ENCODE data around the gene DGCR8. TPM values are rescaled to one million over a fixed set of nuclear protein-coding genes. Genes with fewer than 3 reads are reported as not detected.
A peak's percentile ranks its signal among the peaks of the same experiment; 100 is the strongest.

Gene DGCR8
- total RNA-seq, 1 experiment from 2014 or later = 41.7 TPM

DNA sequence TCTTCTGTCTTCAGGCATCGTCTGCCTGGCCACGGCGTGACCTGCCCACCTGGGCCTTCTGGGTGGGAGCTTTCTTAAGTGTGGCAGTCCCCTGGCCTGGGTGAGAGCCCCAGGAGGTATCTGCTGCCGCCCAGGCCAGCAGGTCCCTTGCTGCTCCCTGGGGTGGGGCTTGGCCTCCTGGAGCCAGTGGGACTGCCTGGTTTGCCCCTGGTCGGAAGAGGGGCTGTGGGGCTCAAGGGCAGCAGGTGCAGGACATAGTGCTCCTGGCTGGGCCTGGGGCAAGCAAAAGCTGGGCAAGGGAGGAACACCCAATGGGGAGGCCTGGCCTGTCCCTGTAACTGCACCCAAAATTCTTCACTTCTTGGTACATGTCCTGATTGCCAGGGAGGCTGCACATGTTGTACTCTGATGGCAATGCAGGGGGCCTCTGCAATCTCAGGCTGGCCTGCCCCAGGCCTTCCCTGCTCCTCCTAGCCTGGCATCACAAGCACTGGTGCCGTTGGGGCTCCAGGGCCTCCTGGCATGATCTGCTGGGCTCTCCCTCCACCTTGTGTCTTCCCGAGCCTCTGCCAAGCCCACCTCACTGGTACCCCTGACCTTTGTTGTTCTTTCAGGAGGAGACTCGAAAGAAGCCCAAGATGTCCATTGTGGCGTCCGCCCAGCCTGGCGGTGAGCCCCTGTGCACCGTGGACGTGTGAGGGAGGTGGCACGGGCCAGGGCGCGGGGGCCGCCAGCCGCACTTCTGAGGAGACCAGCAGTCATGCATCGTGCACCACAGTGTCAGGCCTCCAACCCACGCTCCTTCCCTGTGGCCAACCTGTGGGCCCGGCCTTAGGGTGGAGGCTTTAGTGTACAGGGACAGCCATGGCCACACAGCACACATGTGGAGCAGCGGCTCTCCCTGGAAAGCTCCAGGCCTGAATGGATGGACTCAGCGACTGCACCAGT lies 29.6 kb downstream of the DGCR8 start:
- DNase-seq (no peak), ATAC-seq (no peak)
- H3K4me1 ChIP-seq (ENCODE audit: insufficient read depth, low read length) = no peaks in the 10 kb centered on the region
- no peak overlapping the region for H3K4me3 ChIP-seq (ENCODE audit: low read length)
- BruUV-seq (replicated peaks) = no TSS peak
- peaks cover 30% of the 10 kb centered on the region for H3K36me3 ChIP-seq (ENCODE audit: low read depth, low read length)
- ChIA-PET CTCF (no interaction called here), POLR2A (ENCODE audit: unreplicated experiment) (no interaction called here)
- no peak overlapping the region for H3K9ac ChIP-seq (ENCODE audit: low read length)
- H3K4me2 ChIP-seq (ENCODE audit: low read length) = no peak overlapping the region
- no peaks in the 10 kb centered on the region for H3F3A ChIP-seq (ENCODE audit: low read length, unreplicated experiment)
- no peak for TF ChIP-seq EZH2 (IDR thresholded peaks at IDR 0.05; ENCODE audit: low read length, unreplicated experiment)
- no peak for TF ChIP-seq EZH2phosphoT487 (IDR thresholded peaks at IDR 0.05; ENCODE audit: borderline replicate concordance, low read length)
- TF ChIP-seq, protein P1, sequence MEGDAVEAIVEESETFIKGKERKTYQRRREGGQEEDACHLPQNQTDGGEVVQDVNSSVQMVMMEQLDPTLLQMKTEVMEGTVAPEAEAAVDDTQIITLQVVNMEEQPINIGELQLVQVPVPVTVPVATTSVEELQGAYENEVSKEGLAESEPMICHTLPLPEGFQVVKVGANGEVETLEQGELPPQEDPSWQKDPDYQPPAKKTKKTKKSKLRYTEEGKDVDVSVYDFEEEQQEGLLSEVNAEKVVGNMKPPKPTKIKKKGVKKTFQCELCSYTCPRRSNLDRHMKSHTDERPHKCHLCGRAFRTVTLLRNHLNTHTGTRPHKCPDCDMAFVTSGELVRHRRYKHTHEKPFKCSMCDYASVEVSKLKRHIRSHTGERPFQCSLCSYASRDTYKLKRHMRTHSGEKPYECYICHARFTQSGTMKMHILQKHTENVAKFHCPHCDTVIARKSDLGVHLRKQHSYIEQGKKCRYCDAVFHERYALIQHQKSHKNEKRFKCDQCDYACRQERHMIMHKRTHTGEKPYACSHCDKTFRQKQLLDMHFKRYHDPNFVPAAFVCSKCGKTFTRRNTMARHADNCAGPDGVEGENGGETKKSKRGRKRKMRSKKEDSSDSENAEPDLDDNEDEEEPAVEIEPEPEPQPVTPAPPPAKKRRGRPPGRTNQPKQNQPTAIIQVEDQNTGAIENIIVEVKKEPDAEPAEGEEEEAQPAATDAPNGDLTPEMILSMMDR (conservative IDR thresholded peaks at IDR 0.05; ENCODE audit: low read depth, low read length) = no peak
- no peaks in the 10 kb centered on the region for H3K9me2 ChIP-seq (replicated peaks; ENCODE audit: low read length)
- intact Hi-C loops (cut with micrococcal nuclease) = no loop called here
- H4K20me1 ChIP-seq (ENCODE audit: low read length) = no peaks in the 10 kb centered on the region
- H3K27me3 ChIP-seq (ENCODE audit: low read length) = no peaks in the 10 kb centered on the region
- peaks cover 5% of the 10 kb centered on the region; the same call in 1 of the 2 replicates for H3K79me2 ChIP-seq (ENCODE audit: low read length)
- H2AFZ ChIP-seq (ENCODE audit: low read length) = no peak overlapping the region
- H3K9me3 ChIP-seq (ENCODE audit: low read length) = no peaks in the 10 kb centered on the region
- H3K27ac ChIP-seq (ENCODE audit: low read length) = no peak overlapping the region

DNA sequence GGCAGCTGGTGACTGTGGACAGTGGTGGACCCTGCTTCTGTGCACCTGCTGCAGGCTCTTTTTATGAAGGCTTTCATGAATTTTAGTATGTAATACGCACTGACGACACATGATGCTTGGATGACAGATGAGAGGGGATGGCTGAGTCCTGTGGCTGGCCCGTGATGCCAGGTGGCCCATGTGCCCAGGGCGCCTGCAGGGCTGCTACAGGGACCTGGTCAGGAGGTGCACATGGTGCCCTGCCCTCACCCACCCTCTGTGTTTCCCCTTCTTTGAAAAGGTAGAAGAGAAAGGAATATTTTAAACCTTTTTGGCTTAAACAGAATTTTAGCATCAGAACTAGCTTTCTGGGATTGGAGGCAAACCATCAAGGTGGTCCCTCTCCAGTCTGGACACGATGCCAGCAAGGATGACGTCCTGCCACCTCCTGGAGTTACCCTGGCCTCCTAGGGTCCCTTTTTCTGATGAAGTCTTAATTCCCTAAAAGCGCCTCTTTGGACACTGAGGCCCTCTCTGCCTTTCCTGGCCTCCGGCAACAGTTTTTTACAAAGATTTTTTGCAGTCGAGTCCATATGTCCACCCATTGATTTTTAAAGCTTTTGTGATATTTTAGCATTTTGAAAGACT lies 30.4 kb downstream of the DGCR8 start:
- TF ChIP-seq EZH2 (IDR thresholded peaks at IDR 0.05; ENCODE audit: low read length, unreplicated experiment) = no peak
- Histone ChIP-seq H3K9me3 (ENCODE audit: low read length) (no peaks in the 10 kb centered on the region), H3K27me3 (ENCODE audit: low read length) (no peaks in the 10 kb centered on the region), H3K4me1 (ENCODE audit: insufficient read depth, low read length) (peaks cover 3% of the 10 kb centered on the region; the same call in 1 of the 2 replicates), H3K9ac (ENCODE audit: low read length) (no peak overlapping the region), H3K4me2 (ENCODE audit: low read length) (no peak overlapping the region), H3K27ac (ENCODE audit: low read length) (no peak overlapping the region), H3K9me2 (replicated peaks; ENCODE audit: low read length) (no peaks in the 10 kb centered on the region), H4K20me1 (ENCODE audit: low read length) (no peaks in the 10 kb centered on the region), H3K4me3 (ENCODE audit: low read length) (no peak overlapping the region), H3K36me3 (ENCODE audit: low read depth, low read length) (peaks cover 34% of the 10 kb centered on the region), H2AFZ (ENCODE audit: low read length) (no peak overlapping the region), H3K79me2 (ENCODE audit: low read length) (peaks cover 13% of the 10 kb centered on the region), H3F3A (ENCODE audit: low read length, unreplicated experiment) (no peaks in the 10 kb centered on the region)
- ChIA-PET CTCF (no interaction called here), POLR2A (ENCODE audit: unreplicated experiment) (no interaction called here)
- DNase-seq = no peak
- BruUV-seq (replicated peaks) = TSS peak; percentile 22
- no peak for ATAC-seq
- intact Hi-C loops (cut with micrococcal nuclease) = no loop called here

DNA sequence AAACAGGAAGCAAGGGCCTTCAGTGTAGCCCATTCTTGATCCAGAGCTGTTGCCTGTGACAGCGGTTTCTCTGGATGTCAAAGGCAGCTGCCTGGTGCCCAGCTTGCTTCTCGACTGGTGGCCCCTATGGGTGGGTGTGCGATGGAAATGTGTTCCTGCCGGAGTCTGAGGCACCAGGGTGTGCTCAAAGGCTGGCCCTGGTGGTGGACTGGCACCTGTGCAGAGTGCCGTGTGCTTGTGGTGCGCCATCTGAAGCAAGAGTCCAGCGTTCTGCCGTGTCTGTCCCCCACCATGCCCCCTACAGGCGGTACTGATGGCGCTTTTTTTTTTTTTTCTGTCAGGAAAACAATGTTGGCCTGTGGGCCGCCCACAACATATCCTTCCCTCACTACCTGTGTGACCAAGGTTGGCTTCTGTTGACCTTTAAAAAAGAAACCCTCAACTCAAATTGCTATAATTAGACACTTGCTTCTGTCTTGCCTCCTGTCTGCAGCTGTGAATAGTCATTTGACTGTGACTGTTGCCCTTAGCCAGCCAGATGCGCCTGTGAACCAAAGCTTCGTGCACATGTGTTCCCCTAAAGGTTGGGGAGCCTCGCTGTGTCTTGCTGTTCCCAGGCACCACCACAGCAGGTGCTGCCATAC lies 31.1 kb downstream of the DGCR8 start:
- CTCF ChIA-PET = no interaction called here
- DNase-seq = peak; percentile 26

More for the DNA sequence above, 31.1 kb downstream of the DGCR8 start:
- H3K4me3 ChIP-seq (ENCODE audit: low read length) = no peak overlapping the region
- H3K9me2 ChIP-seq (replicated peaks; ENCODE audit: low read length) = no peaks in the 10 kb centered on the region
- no peak overlapping the region for H3K4me2 ChIP-seq (ENCODE audit: low read length)
- H3K4me1 ChIP-seq (ENCODE audit: insufficient read depth, low read length) = peaks cover 10% of the 10 kb centered on the region; the same call in 1 of the 2 replicates
- no peaks in the 10 kb centered on the region for H3F3A ChIP-seq (ENCODE audit: low read length, unreplicated experiment)
- no peaks in the 10 kb centered on the region for H3K27me3 ChIP-seq (ENCODE audit: low read length)
- H3K9ac ChIP-seq (ENCODE audit: low read length) = no peak overlapping the region
- POLR2A ChIA-PET (ENCODE audit: unreplicated experiment) = no interaction called here
- TF ChIP-seq EZH2phosphoT487 (IDR thresholded peaks at IDR 0.05; ENCODE audit: borderline replicate concordance, low read length) = no peak
- TF ChIP-seq, protein P1 (conservative IDR thresholded peaks at IDR 0.05; ENCODE audit: low read depth, low read length) = peak; percentile 47; the same call in 1 of the 2 replicates
- TF ChIP-seq EZH2 (IDR thresholded peaks at IDR 0.05; ENCODE audit: low read length, unreplicated experiment) = no peak
- peak; percentile 14; the same call in 1 of the 2 replicates for ATAC-seq
- BruUV-seq (replicated peaks) = no TSS peak
- H2AFZ ChIP-seq (ENCODE audit: low read length) = no peak overlapping the region
- intact Hi-C loops (cut with micrococcal nuclease) = no loop called here
- H3K79me2 ChIP-seq (ENCODE audit: low read length) = peaks cover 20% of the 10 kb centered on the region
- no peak overlapping the region for H3K27ac ChIP-seq (ENCODE audit: low read length)
- no peaks in the 10 kb centered on the region for H4K20me1 ChIP-seq (ENCODE audit: low read length)
- no peaks in the 10 kb centered on the region for H3K9me3 ChIP-seq (ENCODE audit: low read length)
- peaks cover 29% of the 10 kb centered on the region for H3K36me3 ChIP-seq (ENCODE audit: low read depth, low read length)
